ENCODE measurements around the gene SH3PXD2A.

GRCh38 chr10:103724074-103724473 lies 131.3 kb downstream of the SH3PXD2A start:
- TF ChIP-seq GATA2 (IDR thresholded peaks at IDR 0.05; ENCODE audit: low read depth, low read length), result 0 out of 2 replicates have a peak, but pooled peaks have one; percentile 2
- no peak for TF ChIP-seq GATA3 (IDR thresholded peaks at IDR 0.05; ENCODE audit: low read depth, low read length)

Measured in SH-SY5Y (cell line).